HEK293T (cell line): ENCODE data around the gene CTIF.

Experiments
- ELF4 ChIP-seq: fragments of 450-650 bp; IDR thresholded peaks from 2 replicates; pipeline ENCODE4 v1.6.1; 2017; ENCODE audit warnings: antibody characterized with exemption
- HDGF ChIP-seq: fragments of 450-650 bp; IDR thresholded peaks from 2 replicates; pipeline ENCODE4 v1.6.1; 2017; ENCODE audit warnings: antibody characterized with exemption, borderline replicate concordance
- SUZ12 ChIP-seq: fragments of 450-650 bp; IDR thresholded peaks from 2 replicates; pipeline ENCODE4 v1.6.1; 2016; ENCODE audit warnings: mild to moderate bottlenecking
- TARDBP ChIP-seq: fragments of 450-650 bp; IDR thresholded peaks from 2 replicates; pipeline ENCODE4 v1.6.1; 2016

- TF ChIP-seq TARDBP (no peak), ELF4 (no peak), SUZ12 (no peak), HDGF (no peak)
Observed at GRCh38 chr18:48762022-48762421, 223.2 kb downstream of the CTIF start.
